Measurements from ENCODE around the gene KCNMB2.
"Not testable (repeated sequence)": the region's sequence is repeated elsewhere in the genome, so short reads cannot be mapped to it uniquely, and the experiment has no call there.

KCNMB2 gene

GRCh38 chr3:178537122-178537705 lies 978 bp downstream of the KCNMB2 start:
- Mint-ChIP-seq H3K4me1 (ENCODE audit: low read depth) (peaks cover 4% of the 10 kb centered on the region), H3K4me3 (no peak overlapping the region), H3K27ac (no peak overlapping the region), H3K36me3 (ENCODE audit: low read depth) (no peaks in the 10 kb centered on the region), H3K27me3 (peaks cover 47% of the 10 kb centered on the region), H3K9me3 (no peaks in the 10 kb centered on the region)

DNA sequence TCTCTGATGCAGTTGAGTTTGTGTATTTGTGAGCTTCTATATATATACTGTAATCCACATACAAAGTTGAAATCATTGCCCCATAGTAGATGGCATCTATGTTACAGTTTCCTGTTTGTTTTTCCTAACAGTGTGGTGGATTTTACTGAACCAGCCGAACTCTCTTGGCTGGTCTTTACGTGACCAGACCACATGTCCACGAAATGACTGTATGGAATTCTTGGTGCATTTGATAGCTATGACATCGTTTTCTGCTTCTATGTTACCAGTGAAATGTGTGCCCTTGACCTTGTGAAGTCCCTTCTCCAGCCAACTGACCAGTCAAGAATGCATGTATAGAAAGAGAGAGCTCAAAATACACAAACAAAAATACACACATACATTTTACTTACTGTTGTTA lies 1.8 kb downstream of the KCNMB2 start:
- H3K36me3 Mint-ChIP-seq (ENCODE audit: low read depth): no peaks in the 10 kb centered on the region
- no peak overlapping the region for H3K27ac Mint-ChIP-seq
- H3K4me3 Mint-ChIP-seq: no peak overlapping the region
- H3K4me1 Mint-ChIP-seq (ENCODE audit: low read depth): peaks cover 4% of the 10 kb centered on the region
- H3K9me3 Mint-ChIP-seq: no peaks in the 10 kb centered on the region
- peaks cover 43% of the 10 kb centered on the region for H3K27me3 Mint-ChIP-seq

DNA sequence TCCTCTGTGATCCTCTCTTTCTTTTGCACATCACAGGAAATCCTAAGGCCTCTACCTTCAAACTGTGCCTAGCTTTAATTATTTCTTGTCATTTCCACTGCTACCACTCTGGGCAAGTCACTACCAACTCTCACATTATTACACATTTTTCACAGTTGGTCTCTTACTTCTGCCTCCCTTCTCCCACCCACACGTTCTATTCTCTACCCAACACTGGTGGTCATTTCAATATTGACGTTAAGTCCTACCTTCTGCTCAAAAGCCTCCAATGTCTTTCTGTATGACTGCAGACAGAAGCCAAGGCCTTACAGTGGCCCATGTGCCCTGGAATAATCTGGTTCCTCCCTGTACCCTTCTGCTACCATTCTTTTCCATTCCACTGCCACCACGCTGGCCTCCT lies 3.9 kb downstream of the KCNMB2 start:
- no peaks in the 10 kb centered on the region for H3K36me3 Mint-ChIP-seq (ENCODE audit: low read depth)
- H3K27me3 Mint-ChIP-seq: peaks cover 44% of the 10 kb centered on the region
- no peak overlapping the region for H3K27ac Mint-ChIP-seq
- no peaks in the 10 kb centered on the region for H3K9me3 Mint-ChIP-seq
- peaks cover 4% of the 10 kb centered on the region for H3K4me1 Mint-ChIP-seq (ENCODE audit: low read depth)
- H3K4me3 Mint-ChIP-seq: no peak overlapping the region

DNA sequence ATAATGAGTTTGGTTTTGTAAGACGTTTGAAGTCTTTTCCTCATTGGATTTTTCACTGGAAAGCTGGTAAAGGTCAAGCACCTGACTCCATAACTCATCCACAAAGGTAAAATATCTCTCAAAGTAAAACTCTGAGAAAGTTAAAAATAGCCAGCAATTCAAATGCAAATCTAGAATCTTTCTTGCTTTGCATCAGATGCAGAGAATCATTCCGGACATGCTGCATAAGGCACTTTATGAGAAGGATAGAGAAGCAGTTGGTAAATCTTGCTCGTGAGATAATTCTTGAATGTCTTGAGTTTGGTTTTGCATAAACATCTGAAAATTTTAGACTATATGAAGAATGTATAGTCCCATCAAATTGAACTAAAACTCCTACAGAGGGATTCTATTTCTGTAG lies 9.1 kb downstream of the KCNMB2 start:
- no peak overlapping the region for H3K27ac Mint-ChIP-seq
- H3K4me1 Mint-ChIP-seq (ENCODE audit: low read depth): no peaks in the 10 kb centered on the region
- no peaks in the 10 kb centered on the region for H3K9me3 Mint-ChIP-seq
- H3K4me3 Mint-ChIP-seq: no peak overlapping the region
- H3K36me3 Mint-ChIP-seq (ENCODE audit: low read depth): no peaks in the 10 kb centered on the region
- peaks cover 7% of the 10 kb centered on the region for H3K27me3 Mint-ChIP-seq

DNA sequence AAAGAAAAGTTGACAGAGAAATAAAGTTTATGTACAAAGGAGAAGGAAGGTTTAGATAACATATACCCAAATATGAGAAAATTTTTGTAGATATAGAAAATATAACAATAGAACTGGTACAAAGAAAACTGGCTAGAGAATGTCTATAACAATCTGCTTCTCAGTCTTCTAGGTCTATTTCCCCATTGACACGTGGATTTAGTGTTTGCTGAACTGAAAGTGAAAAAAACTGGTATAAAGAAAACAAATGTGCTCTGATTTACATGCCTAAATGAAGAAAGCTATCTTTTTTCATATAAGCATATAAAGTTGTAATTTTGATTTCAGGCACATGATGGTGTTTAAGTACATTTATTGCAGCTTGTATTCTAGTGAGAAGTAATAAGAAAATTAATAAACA lies 9.8 kb downstream of the KCNMB2 start:
- Mint-ChIP-seq H3K9me3 (no peaks in the 10 kb centered on the region), H3K4me1 (ENCODE audit: low read depth) (no peaks in the 10 kb centered on the region), H3K36me3 (ENCODE audit: low read depth) (no peaks in the 10 kb centered on the region), H3K27me3 (peaks cover 3% of the 10 kb centered on the region), H3K4me3 (no peak overlapping the region), H3K27ac (no peak overlapping the region)

DNA sequence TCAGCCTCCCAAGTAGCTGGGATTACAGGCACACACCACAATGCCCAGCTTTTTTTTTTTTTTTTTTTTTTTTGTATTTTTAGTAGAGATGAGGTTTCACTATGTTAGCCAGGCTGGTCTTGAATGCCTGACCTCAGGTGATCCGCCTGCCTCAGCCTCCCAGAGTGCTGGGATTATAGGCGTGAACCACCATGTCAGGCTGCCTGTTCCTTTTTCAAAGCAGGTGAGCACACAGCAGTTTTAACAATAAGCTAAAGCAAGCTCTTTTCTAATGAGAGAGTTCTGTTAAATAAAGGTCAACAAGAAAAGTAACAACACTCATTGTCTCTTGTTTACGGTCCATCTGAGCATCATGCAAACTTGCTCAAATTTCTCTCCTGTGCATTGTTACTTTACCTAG lies 13.2 kb downstream of the KCNMB2 start:
- not testable (repeated sequence) for H3K36me3 Mint-ChIP-seq (ENCODE audit: low read depth); H3K4me1 Mint-ChIP-seq (ENCODE audit: low read depth); H3K4me3 Mint-ChIP-seq; H3K27me3 Mint-ChIP-seq; H3K27ac Mint-ChIP-seq; H3K9me3 Mint-ChIP-seq

DNA sequence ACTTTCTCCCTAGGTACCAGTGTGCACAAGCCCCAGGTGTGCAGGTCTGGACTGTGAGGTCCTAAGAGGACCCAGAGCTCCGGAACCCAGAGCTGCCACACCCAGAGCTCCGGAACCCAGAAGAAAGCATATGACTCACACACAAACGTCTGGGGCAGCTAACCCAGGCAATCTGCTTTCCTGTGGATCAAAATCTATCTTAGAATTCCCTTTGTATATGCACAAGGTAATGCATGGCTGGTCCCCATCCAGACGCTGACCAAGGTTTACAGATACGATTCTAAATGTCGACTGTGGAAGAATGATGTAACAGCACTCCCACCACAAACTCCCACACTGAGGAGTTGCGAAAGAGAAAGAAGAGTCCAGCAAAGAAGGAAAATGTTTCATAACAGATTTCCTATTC lies 15.7 kb downstream of the KCNMB2 start:
- no peaks in the 10 kb centered on the region for H3K4me1 Mint-ChIP-seq (ENCODE audit: low read depth)
- H3K36me3 Mint-ChIP-seq (ENCODE audit: low read depth): no peaks in the 10 kb centered on the region
- no peaks in the 10 kb centered on the region for H3K9me3 Mint-ChIP-seq
- no peaks in the 10 kb centered on the region for H3K27me3 Mint-ChIP-seq
- no peak overlapping the region for H3K4me3 Mint-ChIP-seq
- no peak overlapping the region for H3K27ac Mint-ChIP-seq

DNA sequence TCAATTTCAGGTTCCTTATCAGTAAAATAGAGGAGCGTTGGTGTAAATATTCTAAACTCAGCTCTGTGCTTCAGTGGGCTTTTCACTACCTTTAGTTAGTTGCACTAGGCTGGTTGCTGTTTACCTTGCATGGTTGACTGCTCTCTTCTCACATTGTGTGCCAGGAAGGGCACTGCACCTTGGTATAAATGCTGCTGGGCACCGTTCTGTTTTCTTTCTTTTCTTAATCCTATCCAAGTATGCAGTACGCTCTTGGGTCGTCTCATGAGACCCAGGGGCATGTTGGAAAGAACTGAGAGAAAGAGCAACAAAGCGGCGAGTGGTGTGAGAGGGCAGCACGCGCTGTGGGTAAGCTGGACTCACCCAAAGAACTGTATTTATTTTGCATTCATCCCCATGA lies 22.4 kb downstream of the KCNMB2 start:
- no peak overlapping the region for H3K27ac Mint-ChIP-seq
- no peaks in the 10 kb centered on the region for H3K4me1 Mint-ChIP-seq (ENCODE audit: low read depth)
- peaks cover 3% of the 10 kb centered on the region for H3K27me3 Mint-ChIP-seq
- no peak overlapping the region for H3K4me3 Mint-ChIP-seq
- H3K9me3 Mint-ChIP-seq: no peaks in the 10 kb centered on the region
- no peaks in the 10 kb centered on the region for H3K36me3 Mint-ChIP-seq (ENCODE audit: low read depth)

DNA sequence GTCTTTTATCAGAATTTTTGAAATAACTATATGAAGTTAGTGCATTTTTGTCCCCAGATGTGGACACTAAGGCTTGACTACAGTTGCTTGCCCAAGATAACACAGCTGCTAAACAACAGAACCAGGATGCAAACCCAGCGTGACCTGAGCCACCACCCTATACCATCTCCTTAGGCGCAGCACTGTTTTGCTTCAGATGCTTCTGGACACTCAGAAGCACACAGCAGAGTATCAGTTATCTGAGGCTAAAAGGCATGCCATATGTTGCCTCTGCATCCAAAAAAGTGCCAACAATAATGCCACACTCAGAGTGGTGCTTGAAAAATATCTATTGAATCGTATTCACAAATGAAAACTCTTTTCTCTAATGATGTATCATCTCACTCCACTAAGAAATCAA lies 24.5 kb downstream of the KCNMB2 start:
- H3K27ac Mint-ChIP-seq: no peak overlapping the region
- H3K36me3 Mint-ChIP-seq (ENCODE audit: low read depth): no peaks in the 10 kb centered on the region
- peaks cover 3% of the 10 kb centered on the region for H3K27me3 Mint-ChIP-seq
- H3K9me3 Mint-ChIP-seq: no peaks in the 10 kb centered on the region
- no peaks in the 10 kb centered on the region for H3K4me1 Mint-ChIP-seq (ENCODE audit: low read depth)
- H3K4me3 Mint-ChIP-seq: no peak overlapping the region

DNA sequence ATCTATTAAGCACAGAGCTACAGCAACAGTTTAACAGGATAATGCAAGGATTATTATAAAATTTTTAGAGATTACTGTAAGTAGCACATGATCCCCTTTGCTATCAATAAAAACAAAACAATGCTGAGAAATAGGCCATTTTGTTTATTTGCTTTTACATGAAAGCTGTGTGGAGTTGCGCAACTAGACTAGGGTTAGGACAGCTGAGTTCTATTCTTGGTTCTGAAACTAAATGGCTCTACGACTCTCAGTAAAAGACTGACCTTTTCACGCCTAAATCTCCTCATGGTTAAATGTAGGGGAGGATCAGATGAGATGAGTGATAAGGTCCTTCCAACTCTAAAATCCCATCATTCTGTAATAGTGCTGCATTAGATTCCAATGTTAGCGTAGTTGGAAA lies 25.0 kb downstream of the KCNMB2 start:
- Mint-ChIP-seq H3K9me3 (no peaks in the 10 kb centered on the region), H3K27ac (no peak overlapping the region), H3K36me3 (ENCODE audit: low read depth) (no peaks in the 10 kb centered on the region), H3K4me3 (no peak overlapping the region), H3K27me3 (peaks cover 3% of the 10 kb centered on the region), H3K4me1 (ENCODE audit: low read depth) (no peaks in the 10 kb centered on the region)

DNA sequence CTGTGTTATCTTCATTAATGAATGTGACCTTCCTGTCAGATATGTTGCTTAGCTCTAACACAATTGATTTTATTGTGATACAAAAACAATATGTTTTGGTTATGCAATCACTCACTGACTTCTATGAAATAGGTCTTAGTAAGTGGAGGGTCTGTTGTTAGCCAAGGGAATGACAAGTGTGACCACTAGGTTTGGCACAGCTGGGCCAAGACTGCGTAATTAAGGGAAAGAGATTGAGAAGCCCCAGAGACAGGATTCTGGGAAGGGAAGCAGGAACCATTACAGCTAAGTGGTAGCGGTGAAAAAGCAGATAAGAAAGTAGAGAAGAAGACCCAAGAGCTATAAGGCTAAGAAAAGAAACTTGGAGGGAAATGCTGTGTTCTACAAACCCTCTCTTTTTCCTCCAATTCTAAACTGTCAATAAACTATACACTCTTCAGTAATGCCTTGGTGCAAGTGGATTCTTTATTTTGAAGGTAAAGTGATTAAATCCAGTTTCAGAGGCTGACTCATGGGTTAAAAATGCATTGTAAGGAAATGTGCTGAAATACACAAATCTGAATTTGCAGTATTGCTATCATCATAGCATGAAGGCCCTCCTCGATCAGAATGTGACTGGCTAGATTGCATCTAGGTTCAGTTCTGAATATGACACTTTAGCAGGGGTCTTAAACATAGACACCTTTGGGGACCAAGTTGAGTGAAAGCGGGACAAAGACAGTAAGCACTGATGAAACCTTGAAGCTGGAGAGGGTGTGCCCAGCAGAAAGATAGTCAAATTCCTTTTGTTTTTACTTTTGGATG lies 26.1 kb downstream of the KCNMB2 start:
- Mint-ChIP-seq H3K27me3 (no peaks in the 10 kb centered on the region), H3K9me3 (no peaks in the 10 kb centered on the region), H3K4me3 (no peak overlapping the region)

DNA sequence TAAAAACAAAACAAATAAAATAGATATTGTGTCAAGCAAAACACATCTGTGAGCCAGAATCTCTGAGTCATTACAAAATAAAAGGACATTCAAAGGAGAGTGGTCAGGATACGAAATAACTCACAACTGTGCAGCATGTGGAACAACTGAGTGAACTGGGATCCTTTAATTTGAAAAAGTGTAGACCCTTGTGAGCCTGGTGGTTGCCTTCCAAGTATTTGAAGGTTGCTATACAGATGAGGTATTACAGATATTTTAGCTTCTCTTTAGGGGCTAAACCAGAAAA lies 26.7 kb downstream of the KCNMB2 start:
- Mint-ChIP-seq H3K4me3 (no peak overlapping the region), H3K27ac (no peak overlapping the region), H3K4me1 (ENCODE audit: low read depth) (no peaks in the 10 kb centered on the region), H3K9me3 (no peaks in the 10 kb centered on the region), H3K27me3 (no peaks in the 10 kb centered on the region), H3K36me3 (ENCODE audit: low read depth) (no peaks in the 10 kb centered on the region)

More for the DNA sequence above, 26.1 kb downstream of the KCNMB2 start:
- Mint-ChIP-seq H3K36me3 (ENCODE audit: low read depth) (no peaks in the 10 kb centered on the region), H3K27ac (no peak overlapping the region), H3K4me1 (ENCODE audit: low read depth) (no peaks in the 10 kb centered on the region)

GRCh38 chr3:178567611-178568010 lies 31.4 kb downstream of the KCNMB2 start:
- Mint-ChIP-seq H3K27ac (no peak overlapping the region), H3K4me3 (no peak overlapping the region), H3K36me3 (ENCODE audit: low read depth) (no peaks in the 10 kb centered on the region), H3K4me1 (ENCODE audit: low read depth) (no peaks in the 10 kb centered on the region), H3K9me3 (no peaks in the 10 kb centered on the region), H3K27me3 (no peaks in the 10 kb centered on the region)

DNA sequence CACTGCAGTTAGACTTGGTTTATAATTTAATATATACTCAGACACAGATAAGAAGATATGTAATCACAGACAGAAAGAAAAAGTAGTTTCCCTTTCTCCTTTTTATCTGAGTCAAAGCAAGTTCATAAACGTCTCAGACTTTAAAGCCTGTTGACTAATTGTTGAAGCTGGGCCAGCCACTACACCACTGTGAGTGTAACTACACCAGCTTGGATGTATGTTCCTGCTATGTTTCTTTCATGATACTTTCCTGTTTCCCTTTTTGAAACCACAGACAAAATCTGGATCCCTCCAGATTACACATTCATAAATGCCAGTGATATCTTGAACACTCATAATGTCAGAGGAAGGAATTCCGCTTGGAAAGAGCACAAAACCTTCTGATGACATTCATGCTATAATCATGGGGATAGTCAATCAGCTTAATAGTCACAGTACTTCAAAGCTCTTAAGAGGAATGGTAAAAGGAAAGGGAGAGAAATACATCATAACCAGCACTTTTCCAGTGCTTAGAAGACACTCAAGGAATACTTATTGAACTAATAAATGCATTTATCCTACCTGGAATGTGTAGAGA lies 32.0 kb downstream of the KCNMB2 start:
- no peaks in the 10 kb centered on the region for H3K4me1 Mint-ChIP-seq (ENCODE audit: low read depth)
- H3K9me3 Mint-ChIP-seq: no peaks in the 10 kb centered on the region
- no peaks in the 10 kb centered on the region for H3K27me3 Mint-ChIP-seq
- no peak overlapping the region for H3K4me3 Mint-ChIP-seq
- H3K36me3 Mint-ChIP-seq (ENCODE audit: low read depth): no peaks in the 10 kb centered on the region
- no peak overlapping the region for H3K27ac Mint-ChIP-seq

GRCh38 chr3:178568911-178569310 lies 32.7 kb downstream of the KCNMB2 start:
- no peak overlapping the region for H3K27ac Mint-ChIP-seq
- no peaks in the 10 kb centered on the region for H3K27me3 Mint-ChIP-seq
- no peaks in the 10 kb centered on the region for H3K36me3 Mint-ChIP-seq (ENCODE audit: low read depth)
- H3K4me1 Mint-ChIP-seq (ENCODE audit: low read depth): no peaks in the 10 kb centered on the region
- no peak overlapping the region for H3K4me3 Mint-ChIP-seq
- no peaks in the 10 kb centered on the region for H3K9me3 Mint-ChIP-seq

DNA sequence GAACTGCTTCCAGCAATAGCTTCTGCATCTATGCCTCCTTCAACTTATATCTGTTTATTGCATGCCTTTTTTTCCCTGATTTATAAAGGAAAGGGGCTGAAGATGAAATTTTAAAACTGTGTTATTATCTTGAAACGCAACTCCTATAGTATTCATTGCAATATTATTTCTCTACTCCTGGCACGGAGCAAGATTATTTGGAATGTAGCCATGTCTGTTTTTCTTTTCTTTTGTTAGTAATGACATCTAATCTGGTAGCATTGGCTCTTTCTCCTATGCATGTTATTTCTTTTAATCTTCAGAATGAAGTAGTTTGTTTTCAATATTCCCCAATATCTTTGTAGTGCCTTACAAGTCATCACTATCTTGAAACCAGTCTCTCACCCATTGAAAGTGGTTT lies 33.6 kb downstream of the KCNMB2 start:
- H3K27me3 Mint-ChIP-seq: no peaks in the 10 kb centered on the region
- no peak overlapping the region for H3K27ac Mint-ChIP-seq
- H3K4me3 Mint-ChIP-seq: no peak overlapping the region
- no peaks in the 10 kb centered on the region for H3K4me1 Mint-ChIP-seq (ENCODE audit: low read depth)
- H3K9me3 Mint-ChIP-seq: no peaks in the 10 kb centered on the region
- H3K36me3 Mint-ChIP-seq (ENCODE audit: low read depth): no peaks in the 10 kb centered on the region

Data from stimulated activated naive CD8-positive, alpha-beta T cell treated with anti-CD3 and anti-CD28 coated beads, Interleukin-15, Interleukin-2, amounts not matched to agents 100 ng/mL and 50 ng/mL, for 24 hours (primary cell).